NB4 (cell line): ENCODE data around the gene P2RY12.

Experiments used
- DNase-seq: peaks from one replicate; pipeline ENCODE4 v3.0.0; 2010; ENCODE audit warnings: low read depth
- H3K4me3 ChIP-seq: one replicate; pipeline ENCODE4 v1.5.1; 2011; ENCODE audit warnings: mild to moderate bottlenecking, low read depth, low read length, moderate library complexity
- CTCF ChIP-seq: IDR thresholded peaks from one replicate; pipeline ENCODE4 v1.5.1; 2012; ENCODE audit warnings: low read depth, low read length
- MAX ChIP-seq: IDR thresholded peaks from 2 replicates; pipeline ENCODE4 v1.6.1; 2011; ENCODE audit warnings: low read depth, low read length
- MYC ChIP-seq: IDR thresholded peaks from 2 replicates; pipeline ENCODE4 v1.6.1; 2011; ENCODE audit warnings: low read depth, low read length
- POLR2A ChIP-seq: IDR thresholded peaks from 2 replicates; pipeline ENCODE4 v1.6.1; 2011; ENCODE audit warnings: mild to moderate bottlenecking; ENCODE audit not compliant: insufficient read length; ENCODE audit errors: extremely low read depth

The P2RY12 gene

GRCh38 chr3:151315136-151315535 lies 69.4 kb downstream of the P2RY12 start:
- TF ChIP-seq MYC (no peak), POLR2A (no peak)
- no peak overlapping the region for H3K4me3 ChIP-seq
- no peak for DNase-seq

GRCh38 chr3:151314593-151314992 lies 70.0 kb downstream of the P2RY12 start:
- no peak overlapping the region for H3K4me3 ChIP-seq
- no peak for DNase-seq
- no peak for TF ChIP-seq MYC
- no peak for TF ChIP-seq POLR2A
- TF ChIP-seq MAX, result no peak
- no peak for TF ChIP-seq CTCF

- no peak overlapping the region for H3K4me3 ChIP-seq
- no peak for TF ChIP-seq CTCF
- no peak for TF ChIP-seq POLR2A
- TF ChIP-seq MAX, result no peak
- TF ChIP-seq MYC, result no peak
- DNase-seq, result no peak
These were observed 70.4 kb downstream of the P2RY12 start for GRCh38 chr3:151314137-151314536.

- TF ChIP-seq POLR2A, result no peak
- no peak for TF ChIP-seq MYC
- TF ChIP-seq CTCF, result no peak
- TF ChIP-seq MAX, result no peak
- H3K4me3 ChIP-seq, result no peak overlapping the region
- no peak for DNase-seq
These were observed 71.6 kb downstream of the P2RY12 start for GRCh38 chr3:151312972-151313371.

- no peak overlapping the region for H3K4me3 ChIP-seq
- no peak for DNase-seq
- TF ChIP-seq MYC (no peak), CTCF (no peak), MAX (no peak), POLR2A (no peak)
These were observed 75.0 kb downstream of the P2RY12 start for GRCh38 chr3:151309566-151309965.

- DNase-seq, result no peak
- TF ChIP-seq MAX, result no peak
- no peak for TF ChIP-seq MYC
- no peak for TF ChIP-seq CTCF
- TF ChIP-seq POLR2A, result no peak
- H3K4me3 ChIP-seq, result no peak overlapping the region
These were observed 76.7 kb downstream of the P2RY12 start for GRCh38 chr3:151307583-151308488.
